NCI-H2227 (cell line): ENCODE measurements around the gene CFD.
"Not testable (repeated sequence)": the region's sequence is repeated elsewhere in the genome, so short reads cannot be mapped to it uniquely, and the experiment has no call there.

Experiments
- DNase-seq: peaks from one replicate; lab custom pipeline; 2025; ENCODE audit not compliant: unreplicated experiment; lab: John Stamatoyannopoulos, UW

Gene CFD

DNA sequence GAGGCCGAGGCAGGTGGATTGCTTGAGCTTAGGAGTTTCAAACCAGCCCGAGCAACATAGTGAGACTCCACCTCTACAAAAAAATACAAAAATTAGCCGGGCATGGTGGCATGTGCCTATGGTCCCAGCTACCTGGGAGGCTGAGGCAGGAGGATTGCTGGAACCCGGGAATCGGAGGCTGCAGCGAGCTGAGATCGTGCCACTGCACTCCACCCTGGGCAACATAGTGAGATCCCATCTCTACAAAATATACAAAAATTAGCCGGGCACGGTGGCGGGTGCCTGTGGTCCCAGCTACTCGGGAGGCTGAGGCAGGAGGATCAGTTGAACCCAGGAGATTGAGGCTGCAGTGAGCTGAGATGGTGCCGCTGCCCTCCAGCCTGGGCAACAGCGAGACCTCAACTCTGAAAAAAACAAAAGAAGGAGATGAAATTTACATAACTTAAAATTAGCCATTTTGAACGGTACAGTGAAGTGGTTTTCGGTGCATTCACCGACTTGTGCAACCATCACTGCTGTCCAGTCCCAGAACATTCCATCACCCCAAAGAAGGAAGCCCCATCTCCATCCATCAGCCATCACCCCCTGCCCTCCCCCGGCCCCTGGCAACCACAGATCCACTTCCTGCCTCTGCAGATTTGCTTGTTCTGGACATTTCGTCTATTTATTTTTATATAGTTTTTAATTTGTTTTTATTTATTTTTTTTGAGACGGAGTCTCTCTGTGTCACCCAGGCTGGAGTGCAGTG lies 33.4 kb upstream of the CFD start:
- DNase-seq, result no peak

DNA sequence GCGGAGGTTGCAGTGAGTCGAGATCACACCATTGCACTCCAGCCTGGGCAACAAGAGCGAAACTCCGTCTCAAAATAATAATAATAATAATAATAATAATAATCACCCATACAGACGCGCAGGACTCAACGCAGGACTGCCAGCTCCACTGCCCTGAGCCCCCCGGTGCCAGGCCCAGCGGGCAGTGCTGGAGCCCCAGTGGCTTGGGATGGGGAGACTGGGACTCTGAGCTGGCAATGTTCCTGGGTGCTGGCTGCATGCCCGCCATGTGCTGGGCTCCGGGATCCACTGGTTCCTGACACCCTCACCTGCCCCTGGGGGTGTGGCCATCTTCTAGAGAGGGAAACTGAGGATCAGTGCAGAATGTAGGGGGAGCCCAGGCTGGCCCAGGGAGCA lies 32.2 kb upstream of the CFD start:
- no peak for DNase-seq

- DNase-seq, result no peak
These were observed 31.6 kb upstream of the CFD start, which contains the start of gene AZU1 for GRCh38 chr19:827710-828321. Gene AZU1, plus strand, starts transcription at chr19:827837. Its CDS starts 10 bp downstream, at chr19:827847.

- no peak for DNase-seq
These were observed 30.2 kb upstream of the CFD start for GRCh38 chr19:829129-829758.

DNA sequence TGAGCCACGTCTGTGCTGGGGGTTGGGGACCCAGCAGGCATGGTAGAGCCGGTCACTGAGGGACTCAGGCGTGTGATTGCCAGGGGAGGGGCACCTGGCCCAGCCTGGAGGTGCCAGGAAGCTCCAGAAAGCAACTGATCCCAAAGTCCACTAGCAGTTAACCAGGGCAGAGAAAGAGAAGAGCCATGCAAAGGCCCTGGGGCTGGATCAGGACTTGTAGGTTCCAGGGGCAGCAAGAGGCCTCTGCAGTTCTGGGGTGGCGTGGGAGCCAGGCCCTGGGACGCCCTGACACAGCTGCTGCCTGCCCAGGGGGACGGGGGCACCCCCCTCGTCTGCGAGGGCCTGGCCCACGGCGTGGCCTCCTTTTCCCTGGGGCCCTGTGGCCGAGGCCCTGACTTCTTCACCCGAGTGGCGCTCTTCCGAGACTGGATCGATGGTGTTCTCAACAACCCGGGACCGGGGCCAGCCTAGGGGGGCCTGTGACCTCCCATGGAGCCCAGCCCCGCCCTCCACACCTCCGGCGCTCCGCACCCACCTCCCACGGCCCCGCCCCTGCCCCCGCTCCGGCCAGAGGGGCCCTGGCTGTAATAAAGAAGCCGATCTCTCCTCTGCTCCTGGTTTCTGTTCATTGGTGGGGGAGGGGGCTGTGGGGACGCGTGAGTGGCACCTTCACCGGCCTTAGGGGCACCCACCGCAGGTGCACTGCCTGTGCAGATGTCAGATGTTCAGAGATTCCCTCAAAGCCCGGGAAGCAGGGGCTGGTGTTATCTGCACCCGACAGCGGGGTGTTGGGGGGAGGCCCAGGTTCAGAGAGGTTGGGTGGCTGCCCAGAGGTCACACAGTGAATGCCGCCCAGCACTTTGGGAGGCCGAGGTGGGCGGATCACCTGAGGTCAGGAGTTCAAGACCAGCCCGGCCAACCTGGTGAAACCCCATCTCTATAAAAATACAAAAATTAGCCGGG lies 27.8 kb upstream of the CFD start:
- DNase-seq, result no peak

DNA sequence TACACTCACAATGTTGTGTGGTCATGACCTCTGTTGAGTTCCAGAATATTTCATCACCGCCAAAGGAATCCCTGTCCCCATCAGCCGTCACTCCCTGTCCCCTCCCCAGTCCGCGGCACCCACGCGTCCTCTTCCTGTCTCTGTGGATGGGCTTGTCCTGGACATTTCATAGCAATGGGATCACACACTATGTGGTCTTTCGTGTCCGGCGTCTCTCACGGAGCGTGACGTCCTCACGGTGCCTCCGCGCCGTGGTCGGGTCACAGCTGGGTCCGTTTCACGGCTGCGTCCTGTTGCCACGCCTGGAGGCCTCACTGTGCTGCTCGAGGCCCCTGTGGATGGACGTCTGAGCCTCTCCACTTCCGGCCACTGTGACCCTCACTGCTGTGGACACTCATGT lies 25.2 kb upstream of the CFD start:
- DNase-seq, result no peak

DNA sequence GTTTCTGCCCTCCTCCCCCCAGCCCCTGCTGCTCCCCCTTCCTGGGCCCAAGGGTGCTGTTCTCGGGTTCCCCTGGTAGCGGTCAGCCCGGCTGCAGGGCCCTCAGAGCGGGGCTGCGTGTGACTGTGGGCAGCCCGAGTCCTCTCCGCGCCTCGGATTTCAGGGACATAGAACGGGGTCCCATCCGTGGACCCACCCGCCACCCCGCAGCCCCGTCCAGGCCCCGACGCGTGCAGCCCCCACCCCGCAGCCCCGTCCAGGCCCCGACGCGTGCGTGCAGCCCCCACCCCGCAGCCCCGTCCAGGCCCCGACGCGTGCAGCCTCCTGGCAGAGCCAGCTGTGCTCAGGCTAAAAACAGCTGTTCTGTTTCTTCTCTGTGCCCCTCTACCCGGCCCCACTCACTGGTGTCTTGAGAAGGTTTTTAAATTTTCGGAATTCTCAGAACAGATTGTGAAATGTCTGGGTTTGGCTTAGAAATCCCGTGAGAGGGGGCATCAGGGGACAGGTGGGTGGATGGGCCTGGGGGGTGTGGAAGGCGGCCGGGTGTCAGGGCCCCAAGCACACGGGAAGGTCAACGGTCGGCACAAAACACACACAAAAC lies 24.2 kb upstream of the CFD start:
- DNase-seq, result no peak

- DNase-seq, result no peak
These were observed 18.8 kb upstream of the CFD start, which contains the start of gene PRTN3 for GRCh38 chr19:840519-841206. Gene PRTN3, plus strand, starts transcription at chr19:840999. Its CDS starts 10 bp downstream, at chr19:841009.

DNA sequence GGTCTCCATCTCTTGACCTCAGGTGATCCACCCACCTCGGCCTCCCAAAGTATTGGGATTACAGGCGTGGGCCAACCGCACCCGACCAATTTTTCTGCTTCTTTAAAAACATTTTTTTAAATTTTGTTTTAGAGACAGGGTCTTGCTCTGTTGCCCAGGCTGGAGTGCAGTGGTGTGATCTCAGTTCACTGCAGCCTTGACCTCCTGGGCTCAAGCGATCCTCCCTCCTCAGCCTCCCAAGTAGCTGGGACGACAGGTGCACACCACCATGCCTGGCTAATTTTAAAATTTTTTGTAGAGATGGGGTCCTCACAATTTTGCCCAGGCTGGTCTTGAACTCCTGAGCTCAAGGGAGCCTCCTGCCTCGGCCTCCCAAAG lies 16.7 kb upstream of the CFD start:
- not testable (repeated sequence) for DNase-seq

- peak; percentile 51 for DNase-seq
These were observed 16.2 kb upstream of the CFD start for GRCh38 chr19:843180-843835.

DNA sequence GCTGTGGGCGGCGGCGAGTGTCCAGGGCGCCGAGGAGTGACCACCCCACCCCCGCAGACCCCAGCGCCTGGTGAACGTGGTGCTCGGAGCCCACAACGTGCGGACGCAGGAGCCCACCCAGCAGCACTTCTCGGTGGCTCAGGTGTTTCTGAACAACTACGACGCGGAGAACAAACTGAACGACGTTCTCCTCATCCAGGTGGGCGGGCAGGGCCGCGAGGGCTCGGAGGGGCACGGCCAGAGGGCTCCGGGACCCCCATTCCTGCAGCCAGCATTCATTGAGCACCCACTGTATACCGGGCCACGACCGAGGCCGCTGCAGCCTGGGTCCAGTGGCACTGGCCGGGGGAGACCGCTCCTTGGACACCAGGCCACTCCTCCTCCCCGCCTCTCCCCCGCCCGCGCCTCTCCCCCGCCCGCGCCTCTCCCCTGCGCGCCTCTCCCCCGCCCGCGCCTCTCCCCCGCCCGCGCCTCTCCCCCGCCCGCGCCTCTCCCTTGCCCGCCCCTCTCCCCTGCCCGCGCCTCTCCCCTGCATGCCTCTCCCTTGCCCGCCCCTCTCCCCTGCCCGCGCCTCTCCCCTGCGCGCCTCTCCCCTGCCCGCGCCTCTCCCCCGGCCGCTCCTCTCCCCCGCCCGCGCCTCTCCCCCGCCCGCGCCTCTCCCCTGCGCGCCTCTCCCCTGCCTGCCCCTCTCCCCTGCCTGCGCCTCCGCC lies 15.5 kb upstream of the CFD start:
- no peak for DNase-seq

- no peak for DNase-seq
These were observed 14.9 kb upstream of the CFD start for GRCh38 chr19:844546-844971.

GRCh38 chr19:845707-846521 lies 13.6 kb upstream of the CFD start:
- DNase-seq, result no peak

DNA sequence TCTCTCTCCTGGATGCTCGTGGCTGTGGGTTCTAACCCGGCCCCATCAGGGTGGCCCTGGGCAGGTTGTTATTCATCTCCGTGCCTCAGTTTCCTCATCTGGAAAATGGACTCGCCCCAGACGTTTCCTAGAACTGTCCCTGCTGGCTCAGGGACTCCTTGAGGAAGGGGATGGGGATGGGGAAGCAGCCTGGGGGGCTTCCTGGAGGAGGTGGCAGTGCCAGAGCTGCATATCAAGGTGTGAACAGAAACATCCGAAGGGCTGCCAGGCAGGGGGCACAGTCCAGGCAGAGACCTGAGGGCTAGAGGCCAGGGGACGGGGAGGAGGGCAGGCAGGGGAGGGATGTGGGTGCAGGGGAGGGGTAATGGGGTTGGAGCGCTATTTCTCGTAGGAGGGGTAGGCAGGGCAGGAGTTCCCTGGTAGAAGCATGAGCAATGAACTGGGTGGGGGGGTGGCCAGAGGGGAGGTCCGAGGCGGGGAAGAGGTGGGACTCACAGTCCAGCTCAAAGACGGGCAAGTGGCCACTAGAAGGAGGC lies 11.0 kb upstream of the CFD start:
- DNase-seq, result no peak

DNA sequence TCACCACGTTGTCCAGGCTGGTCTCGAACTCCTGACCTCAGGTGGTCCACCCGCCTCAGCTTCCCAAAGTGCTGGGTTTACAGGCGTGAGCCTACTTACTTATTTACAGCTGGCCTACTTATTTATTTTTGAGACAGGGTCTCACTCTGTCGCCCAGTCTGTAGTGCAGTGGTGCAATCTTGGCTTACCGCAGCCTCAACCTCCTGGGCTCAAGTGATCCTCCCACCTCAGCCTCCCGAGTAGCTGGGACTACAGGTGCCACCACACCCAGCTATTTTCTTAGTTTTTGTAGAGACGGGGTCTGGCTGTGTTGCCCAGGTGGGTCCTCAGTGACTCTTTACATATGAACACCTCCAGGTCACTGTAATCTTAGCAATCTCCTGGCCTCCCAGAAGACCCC lies 10.3 kb upstream of the CFD start:
- not testable (repeated sequence) for DNase-seq

- peak; percentile 80 for DNase-seq
These were observed 9.1 kb upstream of the CFD start for GRCh38 chr19:850221-850978.

DNA sequence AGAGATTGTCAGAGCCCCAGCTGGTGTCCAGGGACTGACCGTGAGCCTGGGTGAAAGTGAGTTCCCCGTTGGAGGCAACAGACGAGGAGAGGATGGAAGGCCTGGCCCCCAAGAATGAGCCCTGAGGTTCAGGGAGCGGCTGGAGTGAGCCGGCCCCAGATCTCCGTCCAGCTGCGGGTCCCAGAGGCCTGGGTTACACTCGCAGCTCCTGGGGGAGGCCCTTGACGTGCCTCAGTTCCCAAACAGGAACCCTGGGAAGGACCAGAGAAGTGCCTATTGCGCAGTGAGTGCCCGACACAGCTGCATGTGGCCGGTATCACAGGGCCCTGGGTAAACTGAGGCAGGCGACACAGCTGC lies 8.5 kb upstream of the CFD start:
- no peak for DNase-seq
